ENCODE results near the gene BACH2. TPM values are rescaled to one million over a fixed set of nuclear protein-coding genes. Genes with fewer than 3 reads are reported as not detected.

The BACH2 gene
- total and polyA plus RNA-seq, 2 experiments from 2014 or later: 1.6 to 5.7 TPM

DNA sequence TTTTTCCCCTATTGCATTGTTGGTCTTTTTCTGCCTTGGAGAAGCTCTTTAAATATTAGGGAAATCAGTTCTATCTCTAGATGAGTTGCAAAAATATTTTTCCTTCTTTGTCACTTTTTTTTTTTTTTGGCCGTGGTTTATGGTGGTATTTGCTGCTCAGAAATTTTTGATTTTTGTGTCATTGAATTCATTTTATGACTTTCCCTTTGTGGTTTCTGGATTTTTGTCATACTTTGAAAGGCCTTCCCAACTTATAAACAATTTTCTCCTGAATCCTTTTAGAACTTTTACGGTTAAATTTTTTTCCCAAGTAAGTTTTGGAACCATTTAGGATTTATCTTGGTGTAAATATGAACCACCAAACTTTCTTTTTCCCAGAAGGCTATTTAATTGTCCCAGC, 256.7 kb downstream of the BACH2 start (continued):
- TF ChIP-seq, protein P1, sequence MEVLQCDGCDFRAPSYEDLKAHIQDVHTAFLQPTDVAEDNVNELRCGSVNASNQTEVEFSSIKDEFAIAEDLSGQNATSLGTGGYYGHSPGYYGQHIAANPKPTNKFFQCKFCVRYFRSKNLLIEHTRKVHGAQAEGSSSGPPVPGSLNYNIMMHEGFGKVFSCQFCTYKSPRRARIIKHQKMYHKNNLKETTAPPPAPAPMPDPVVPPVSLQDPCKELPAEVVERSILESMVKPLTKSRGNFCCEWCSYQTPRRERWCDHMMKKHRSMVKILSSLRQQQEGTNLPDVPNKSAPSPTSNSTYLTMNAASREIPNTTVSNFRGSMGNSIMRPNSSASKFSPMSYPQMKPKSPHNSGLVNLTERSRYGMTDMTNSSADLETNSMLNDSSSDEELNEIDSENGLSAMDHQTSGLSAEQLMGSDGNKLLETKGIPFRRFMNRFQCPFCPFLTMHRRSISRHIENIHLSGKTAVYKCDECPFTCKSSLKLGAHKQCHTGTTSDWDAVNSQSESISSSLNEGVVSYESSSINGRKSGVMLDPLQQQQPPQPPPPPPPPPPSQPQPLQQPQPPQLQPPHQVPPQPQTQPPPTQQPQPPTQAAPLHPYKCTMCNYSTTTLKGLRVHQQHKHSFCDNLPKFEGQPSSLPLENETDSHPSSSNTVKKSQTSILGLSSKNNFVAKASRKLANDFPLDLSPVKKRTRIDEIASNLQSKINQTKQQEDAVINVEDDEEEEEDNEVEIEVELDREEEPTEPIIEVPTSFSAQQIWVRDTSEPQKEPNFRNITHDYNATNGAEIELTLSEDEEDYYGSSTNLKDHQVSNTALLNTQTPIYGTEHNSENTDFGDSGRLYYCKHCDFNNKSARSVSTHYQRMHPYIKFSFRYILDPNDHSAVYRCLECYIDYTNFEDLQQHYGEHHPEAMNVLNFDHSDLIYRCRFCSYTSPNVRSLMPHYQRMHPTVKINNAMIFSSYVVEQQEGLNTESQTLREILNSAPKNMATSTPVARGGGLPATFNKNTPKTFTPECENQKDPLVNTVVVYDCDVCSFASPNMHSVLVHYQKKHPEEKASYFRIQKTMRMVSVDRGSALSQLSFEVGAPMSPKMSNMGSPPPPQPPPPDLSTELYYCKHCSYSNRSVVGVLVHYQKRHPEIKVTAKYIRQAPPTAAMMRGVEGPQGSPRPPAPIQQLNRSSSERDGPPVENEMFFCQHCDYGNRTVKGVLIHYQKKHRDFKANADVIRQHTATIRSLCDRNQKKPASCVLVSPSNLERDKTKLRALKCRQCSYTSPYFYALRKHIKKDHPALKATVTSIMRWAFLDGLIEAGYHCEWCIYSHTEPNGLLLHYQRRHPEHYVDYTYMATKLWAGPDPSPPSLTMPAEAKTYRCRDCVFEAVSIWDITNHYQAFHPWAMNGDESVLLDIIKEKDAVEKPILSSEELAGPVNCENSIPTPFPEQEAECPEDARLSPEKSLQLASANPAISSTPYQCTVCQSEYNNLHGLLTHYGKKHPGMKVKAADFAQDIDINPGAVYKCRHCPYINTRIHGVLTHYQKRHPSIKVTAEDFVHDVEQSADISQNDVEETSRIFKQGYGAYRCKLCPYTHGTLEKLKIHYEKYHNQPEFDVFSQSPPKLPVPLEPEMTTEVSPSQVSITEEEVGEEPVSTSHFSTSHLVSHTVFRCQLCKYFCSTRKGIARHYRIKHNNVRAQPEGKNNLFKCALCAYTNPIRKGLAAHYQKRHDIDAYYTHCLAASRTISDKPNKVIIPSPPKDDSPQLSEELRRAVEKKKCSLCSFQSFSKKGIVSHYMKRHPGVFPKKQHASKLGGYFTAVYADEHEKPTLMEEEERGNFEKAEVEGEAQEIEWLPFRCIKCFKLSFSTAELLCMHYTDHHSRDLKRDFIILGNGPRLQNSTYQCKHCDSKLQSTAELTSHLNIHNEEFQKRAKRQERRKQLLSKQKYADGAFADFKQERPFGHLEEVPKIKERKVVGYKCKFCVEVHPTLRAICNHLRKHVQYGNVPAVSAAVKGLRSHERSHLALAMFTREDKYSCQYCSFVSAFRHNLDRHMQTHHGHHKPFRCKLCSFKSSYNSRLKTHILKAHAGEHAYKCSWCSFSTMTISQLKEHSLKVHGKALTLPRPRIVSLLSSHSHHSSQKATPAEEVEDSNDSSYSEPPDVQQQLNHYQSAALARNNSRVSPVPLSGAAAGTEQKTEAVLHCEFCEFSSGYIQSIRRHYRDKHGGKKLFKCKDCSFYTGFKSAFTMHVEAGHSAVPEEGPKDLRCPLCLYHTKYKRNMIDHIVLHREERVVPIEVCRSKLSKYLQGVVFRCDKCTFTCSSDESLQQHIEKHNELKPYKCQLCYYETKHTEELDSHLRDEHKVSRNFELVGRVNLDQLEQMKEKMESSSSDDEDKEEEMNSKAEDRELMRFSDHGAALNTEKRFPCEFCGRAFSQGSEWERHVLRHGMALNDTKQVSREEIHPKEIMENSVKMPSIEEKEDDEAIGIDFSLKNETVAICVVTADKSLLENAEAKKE (CRISPR knock-in tag; IDR thresholded peaks at IDR 0.05): no peak
- TF ChIP-seq EZH2phosphoT487 (IDR thresholded peaks at IDR 0.05; ENCODE audit: unreplicated experiment): no peak

DNA sequence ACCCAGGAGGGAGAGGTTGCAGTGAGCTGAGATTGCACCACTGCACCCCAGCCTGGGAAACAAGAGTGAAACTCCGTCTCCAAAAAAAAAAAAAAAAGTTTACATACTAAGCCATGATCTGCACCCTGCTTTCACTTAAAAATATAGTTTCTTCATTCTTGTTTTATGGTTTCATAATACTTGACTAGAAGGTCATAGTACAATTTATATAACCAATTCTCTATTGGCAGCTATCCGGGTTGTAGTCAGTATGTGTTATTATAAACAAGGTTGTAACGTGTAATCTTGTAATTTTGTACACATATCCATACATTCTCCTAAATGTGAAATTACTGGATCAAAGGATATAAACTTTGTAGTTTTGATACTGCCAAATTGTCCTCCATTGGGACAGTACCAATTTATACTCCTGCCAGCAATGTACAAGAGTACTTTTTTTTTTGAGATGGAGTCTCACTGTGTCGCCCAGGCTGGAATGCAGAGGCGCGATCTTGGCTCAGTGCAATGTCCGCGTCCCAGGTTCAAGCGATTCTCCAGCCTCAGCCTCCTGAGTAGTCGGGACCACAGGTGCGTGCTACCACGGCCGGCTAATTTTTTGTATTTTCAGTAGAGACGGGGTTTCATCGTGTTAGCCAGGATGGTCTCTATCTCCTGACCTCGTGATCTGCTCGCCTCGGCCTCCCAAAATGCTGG, 257.5 kb downstream of the BACH2 start:
- Histone ChIP-seq H3K79me2 (replicated peaks; ENCODE audit: insufficient read depth) (no peaks in the 10 kb centered on the region), H3F3A (replicated peaks; ENCODE audit: low read depth) (no peaks in the 10 kb centered on the region), H3K4me3 (no peak overlapping the region), H3K4me2 (no peak overlapping the region), H3K9me2 (ENCODE audit: insufficient read depth) (peaks cover 9% of the 10 kb centered on the region), H3K4me1 (ENCODE audit: insufficient read depth) (no peaks in the 10 kb centered on the region), H3K27ac (ENCODE audit: low read depth) (no peak overlapping the region), H3K27me3 (ENCODE audit: insufficient read depth) (no peaks in the 10 kb centered on the region), H2AFZ (no peak overlapping the region), H4K20me1 (replicated peaks; ENCODE audit: insufficient read depth) (no peaks in the 10 kb centered on the region), H3K36me3 (ENCODE audit: insufficient read depth) (no peaks in the 10 kb centered on the region)
- H3K27me3 Mint-ChIP-seq (ENCODE audit: insufficient read depth, low read depth, poor library complexity): no peaks in the 10 kb centered on the region
- H3K4me1 Mint-ChIP-seq: no peaks in the 10 kb centered on the region
- ATAC-seq: no peak
- H3K27ac Mint-ChIP-seq: no peak overlapping the region
- no peaks in the 10 kb centered on the region for H3K9me3 Mint-ChIP-seq
- DNase-seq (ENCODE audit: low spot score): no peak
- H3K36me3 Mint-ChIP-seq (ENCODE audit: low read depth): no peaks in the 10 kb centered on the region
- H3K4me3 Mint-ChIP-seq: no peak overlapping the region
- no peak for TF ChIP-seq ZNF114 (CRISPR knock-in tag; IDR thresholded peaks at IDR 0.05)
- TF ChIP-seq, protein P2, sequence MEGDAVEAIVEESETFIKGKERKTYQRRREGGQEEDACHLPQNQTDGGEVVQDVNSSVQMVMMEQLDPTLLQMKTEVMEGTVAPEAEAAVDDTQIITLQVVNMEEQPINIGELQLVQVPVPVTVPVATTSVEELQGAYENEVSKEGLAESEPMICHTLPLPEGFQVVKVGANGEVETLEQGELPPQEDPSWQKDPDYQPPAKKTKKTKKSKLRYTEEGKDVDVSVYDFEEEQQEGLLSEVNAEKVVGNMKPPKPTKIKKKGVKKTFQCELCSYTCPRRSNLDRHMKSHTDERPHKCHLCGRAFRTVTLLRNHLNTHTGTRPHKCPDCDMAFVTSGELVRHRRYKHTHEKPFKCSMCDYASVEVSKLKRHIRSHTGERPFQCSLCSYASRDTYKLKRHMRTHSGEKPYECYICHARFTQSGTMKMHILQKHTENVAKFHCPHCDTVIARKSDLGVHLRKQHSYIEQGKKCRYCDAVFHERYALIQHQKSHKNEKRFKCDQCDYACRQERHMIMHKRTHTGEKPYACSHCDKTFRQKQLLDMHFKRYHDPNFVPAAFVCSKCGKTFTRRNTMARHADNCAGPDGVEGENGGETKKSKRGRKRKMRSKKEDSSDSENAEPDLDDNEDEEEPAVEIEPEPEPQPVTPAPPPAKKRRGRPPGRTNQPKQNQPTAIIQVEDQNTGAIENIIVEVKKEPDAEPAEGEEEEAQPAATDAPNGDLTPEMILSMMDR (conservative IDR thresholded peaks at IDR 0.05; ENCODE audit: low read depth in 2 of 2): no peak
- no peak for TF ChIP-seq NANOG (IDR thresholded peaks at IDR 0.05; ENCODE audit: borderline replicate concordance)
- TF ChIP-seq JUNB (IDR thresholded peaks at IDR 0.05; ENCODE audit: unreplicated experiment): no peak
- TF ChIP-seq, protein P3, sequence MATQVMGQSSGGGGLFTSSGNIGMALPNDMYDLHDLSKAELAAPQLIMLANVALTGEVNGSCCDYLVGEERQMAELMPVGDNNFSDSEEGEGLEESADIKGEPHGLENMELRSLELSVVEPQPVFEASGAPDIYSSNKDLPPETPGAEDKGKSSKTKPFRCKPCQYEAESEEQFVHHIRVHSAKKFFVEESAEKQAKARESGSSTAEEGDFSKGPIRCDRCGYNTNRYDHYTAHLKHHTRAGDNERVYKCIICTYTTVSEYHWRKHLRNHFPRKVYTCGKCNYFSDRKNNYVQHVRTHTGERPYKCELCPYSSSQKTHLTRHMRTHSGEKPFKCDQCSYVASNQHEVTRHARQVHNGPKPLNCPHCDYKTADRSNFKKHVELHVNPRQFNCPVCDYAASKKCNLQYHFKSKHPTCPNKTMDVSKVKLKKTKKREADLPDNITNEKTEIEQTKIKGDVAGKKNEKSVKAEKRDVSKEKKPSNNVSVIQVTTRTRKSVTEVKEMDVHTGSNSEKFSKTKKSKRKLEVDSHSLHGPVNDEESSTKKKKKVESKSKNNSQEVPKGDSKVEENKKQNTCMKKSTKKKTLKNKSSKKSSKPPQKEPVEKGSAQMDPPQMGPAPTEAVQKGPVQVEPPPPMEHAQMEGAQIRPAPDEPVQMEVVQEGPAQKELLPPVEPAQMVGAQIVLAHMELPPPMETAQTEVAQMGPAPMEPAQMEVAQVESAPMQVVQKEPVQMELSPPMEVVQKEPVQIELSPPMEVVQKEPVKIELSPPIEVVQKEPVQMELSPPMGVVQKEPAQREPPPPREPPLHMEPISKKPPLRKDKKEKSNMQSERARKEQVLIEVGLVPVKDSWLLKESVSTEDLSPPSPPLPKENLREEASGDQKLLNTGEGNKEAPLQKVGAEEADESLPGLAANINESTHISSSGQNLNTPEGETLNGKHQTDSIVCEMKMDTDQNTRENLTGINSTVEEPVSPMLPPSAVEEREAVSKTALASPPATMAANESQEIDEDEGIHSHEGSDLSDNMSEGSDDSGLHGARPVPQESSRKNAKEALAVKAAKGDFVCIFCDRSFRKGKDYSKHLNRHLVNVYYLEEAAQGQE (IDR thresholded peaks at IDR 0.05; ENCODE audit: unreplicated experiment): no peak
- no peak for TF ChIP-seq EZH2 (IDR thresholded peaks at IDR 0.05; ENCODE audit: low read depth, unreplicated experiment)
- TF ChIP-seq, protein P4, sequence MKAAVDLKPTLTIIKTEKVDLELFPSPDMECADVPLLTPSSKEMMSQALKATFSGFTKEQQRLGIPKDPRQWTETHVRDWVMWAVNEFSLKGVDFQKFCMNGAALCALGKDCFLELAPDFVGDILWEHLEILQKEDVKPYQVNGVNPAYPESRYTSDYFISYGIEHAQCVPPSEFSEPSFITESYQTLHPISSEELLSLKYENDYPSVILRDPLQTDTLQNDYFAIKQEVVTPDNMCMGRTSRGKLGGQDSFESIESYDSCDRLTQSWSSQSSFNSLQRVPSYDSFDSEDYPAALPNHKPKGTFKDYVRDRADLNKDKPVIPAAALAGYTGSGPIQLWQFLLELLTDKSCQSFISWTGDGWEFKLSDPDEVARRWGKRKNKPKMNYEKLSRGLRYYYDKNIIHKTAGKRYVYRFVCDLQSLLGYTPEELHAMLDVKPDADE (IDR thresholded peaks at IDR 0.05): no peak
- TF ChIP-seq ZNF331 (CRISPR knock-in tag; IDR thresholded peaks at IDR 0.05; ENCODE audit: low read depth): no peak
- no peak for TF ChIP-seq STAT1 (IDR thresholded peaks at IDR 0.05; ENCODE audit: unreplicated experiment)

Data from GM23338 (cell line).